ENCODE results near the gene IL1RAPL2.

Gene IL1RAPL2

DNA sequence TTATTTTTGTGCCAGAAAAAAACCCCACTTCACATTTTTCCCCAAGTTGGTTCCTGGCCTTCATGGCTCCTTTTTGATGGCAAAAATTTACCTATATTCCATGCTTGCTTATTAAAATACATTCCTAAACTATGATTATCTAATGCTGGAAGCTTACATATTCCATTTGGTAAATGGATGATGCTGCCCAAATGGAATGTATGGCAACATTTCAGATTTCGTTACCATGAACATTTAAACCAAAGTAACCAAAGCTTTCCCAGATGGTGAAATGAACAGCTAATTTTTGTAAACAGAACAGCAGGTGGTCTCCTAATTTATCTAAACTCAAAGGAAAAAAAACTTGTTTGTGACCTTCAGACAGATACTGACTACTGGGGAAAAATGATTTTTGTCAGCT lies 765.2 kb downstream of the IL1RAPL2 start:
- H3K27ac ChIP-seq = no peak overlapping the region
- TF ChIP-seq, protein P1, sequence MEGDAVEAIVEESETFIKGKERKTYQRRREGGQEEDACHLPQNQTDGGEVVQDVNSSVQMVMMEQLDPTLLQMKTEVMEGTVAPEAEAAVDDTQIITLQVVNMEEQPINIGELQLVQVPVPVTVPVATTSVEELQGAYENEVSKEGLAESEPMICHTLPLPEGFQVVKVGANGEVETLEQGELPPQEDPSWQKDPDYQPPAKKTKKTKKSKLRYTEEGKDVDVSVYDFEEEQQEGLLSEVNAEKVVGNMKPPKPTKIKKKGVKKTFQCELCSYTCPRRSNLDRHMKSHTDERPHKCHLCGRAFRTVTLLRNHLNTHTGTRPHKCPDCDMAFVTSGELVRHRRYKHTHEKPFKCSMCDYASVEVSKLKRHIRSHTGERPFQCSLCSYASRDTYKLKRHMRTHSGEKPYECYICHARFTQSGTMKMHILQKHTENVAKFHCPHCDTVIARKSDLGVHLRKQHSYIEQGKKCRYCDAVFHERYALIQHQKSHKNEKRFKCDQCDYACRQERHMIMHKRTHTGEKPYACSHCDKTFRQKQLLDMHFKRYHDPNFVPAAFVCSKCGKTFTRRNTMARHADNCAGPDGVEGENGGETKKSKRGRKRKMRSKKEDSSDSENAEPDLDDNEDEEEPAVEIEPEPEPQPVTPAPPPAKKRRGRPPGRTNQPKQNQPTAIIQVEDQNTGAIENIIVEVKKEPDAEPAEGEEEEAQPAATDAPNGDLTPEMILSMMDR (conservative IDR thresholded peaks at IDR 0.05) = no peak

DNA sequence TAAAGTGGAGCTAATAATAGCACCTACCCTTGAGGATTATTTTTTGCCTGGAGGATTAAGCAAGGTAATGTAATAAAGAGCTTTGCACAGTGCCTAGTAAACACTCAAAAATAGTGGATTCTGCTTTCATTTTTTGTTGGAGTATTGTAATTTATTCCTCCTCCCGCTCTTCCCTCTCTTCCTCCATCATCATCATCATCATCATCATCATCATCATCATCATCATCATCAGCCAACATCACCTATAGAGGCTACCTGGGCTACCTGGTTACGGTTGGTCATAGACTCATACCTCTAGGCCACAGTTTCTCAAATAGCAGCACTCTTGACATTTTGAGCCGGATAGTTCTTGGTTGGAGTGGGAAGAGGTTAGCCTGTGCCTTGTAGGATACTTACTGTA lies 781.4 kb downstream of the IL1RAPL2 start:
- no peak overlapping the region for H3K27ac ChIP-seq
- TF ChIP-seq, protein P1 (conservative IDR thresholded peaks at IDR 0.05) = no peak

DNA sequence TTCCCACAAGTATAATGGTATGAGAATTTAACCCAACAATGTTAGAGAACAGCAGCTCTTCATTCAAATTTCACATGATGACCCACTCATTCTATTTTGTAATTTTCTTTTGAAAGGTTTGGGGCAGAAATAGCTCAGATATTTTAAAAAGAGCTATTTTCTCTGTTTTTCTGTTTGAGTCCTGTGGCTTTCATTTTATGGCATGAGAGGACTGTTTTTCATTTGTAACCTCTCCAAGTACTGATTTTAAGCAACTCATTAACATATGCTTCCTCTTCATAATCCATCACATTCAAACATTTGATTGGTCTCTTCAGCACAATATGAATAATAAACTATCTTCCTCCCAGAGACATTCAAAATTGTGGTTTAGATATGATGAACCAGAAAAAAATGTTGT lies 783.5 kb downstream of the IL1RAPL2 start:
- H3K27ac ChIP-seq = no peak overlapping the region
- TF ChIP-seq, protein P1 (conservative IDR thresholded peaks at IDR 0.05) = no peak

DNA sequence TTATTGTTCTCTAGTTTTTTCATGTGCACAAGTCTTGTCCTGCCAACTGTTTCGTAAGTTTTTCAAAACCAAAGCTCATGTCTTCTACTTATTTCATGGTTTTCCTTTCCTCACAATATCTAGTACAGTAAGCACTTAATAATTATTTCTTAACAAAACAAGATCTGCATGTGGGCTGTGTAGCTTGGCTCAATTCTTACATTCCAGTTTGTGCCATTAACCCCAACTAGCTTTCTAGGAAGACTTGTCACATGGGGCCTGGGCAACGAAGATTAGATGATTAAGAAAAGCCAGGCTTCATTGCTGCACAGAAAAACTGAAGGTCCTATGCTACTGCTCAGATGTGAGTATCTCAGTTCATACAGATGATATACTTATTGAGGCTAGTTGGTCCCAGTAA lies 809.8 kb downstream of the IL1RAPL2 start:
- TF ChIP-seq, protein P1 (conservative IDR thresholded peaks at IDR 0.05) = no peak
- no peak overlapping the region for H3K27ac ChIP-seq

DNA sequence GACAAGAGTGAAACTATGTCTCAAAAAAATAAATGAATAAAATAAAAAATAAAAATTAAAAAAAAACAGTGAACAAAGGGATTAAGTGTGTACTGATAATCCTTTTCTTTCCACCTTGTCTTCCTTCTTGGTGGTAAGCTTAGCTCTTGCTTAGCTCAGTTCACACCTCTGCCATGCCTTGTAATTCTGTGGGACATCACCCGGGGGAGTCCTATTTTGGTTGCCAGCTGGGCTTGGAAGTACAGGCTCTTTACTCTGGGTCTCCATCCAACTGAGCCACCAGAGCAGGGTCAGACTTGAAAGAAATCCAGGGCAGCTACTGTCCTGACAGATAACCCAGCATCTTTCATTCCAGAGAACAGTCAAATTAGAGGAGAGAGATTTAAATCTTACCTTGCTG lies 858.7 kb downstream of the IL1RAPL2 start:
- H3K27ac ChIP-seq = no peak overlapping the region
- TF ChIP-seq, protein P1 (conservative IDR thresholded peaks at IDR 0.05) = no peak

DNA sequence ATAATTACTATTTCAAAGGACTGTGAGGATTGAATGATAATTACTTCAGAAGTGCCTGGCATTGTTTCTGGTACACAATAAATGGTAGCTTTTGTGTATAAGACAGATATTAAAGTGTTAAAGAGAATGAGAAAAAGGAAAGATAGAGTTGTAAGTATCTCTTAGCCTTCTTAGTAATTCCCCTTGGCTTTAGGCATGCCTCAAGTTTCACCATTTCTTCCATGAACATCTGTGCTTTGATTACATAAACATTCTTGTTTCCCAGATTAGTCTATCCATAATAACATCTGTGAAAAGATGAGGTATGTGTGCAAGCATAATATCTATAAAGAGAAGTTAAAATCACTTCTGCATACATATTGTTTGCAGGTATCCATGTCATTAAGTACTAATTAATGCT lies 885.4 kb downstream of the IL1RAPL2 start:
- TF ChIP-seq, protein P1 (conservative IDR thresholded peaks at IDR 0.05) = no peak
- H3K27ac ChIP-seq = no peak overlapping the region

DNA sequence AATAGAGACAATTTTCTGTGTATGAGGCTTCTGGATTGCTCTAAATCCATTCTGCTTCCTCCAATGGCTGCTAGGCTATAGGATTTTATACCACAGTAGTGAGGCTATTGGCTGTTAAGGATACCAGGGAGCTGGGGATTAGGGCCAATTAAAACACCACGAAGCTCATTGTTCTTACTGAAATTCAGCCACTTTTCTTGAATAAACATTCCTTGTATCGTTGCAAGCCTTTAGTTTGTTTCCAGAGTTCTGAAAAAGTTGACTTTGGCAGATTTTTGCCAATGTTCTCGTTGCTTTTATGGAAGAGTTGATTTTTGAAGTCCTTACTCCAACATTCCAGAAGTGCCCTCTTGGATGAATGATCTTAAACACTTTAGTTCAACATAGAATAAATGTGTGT lies 892.8 kb downstream of the IL1RAPL2 start:
- H3K27ac ChIP-seq = no peak overlapping the region
- TF ChIP-seq, protein P1 (conservative IDR thresholded peaks at IDR 0.05) = no peak

DNA sequence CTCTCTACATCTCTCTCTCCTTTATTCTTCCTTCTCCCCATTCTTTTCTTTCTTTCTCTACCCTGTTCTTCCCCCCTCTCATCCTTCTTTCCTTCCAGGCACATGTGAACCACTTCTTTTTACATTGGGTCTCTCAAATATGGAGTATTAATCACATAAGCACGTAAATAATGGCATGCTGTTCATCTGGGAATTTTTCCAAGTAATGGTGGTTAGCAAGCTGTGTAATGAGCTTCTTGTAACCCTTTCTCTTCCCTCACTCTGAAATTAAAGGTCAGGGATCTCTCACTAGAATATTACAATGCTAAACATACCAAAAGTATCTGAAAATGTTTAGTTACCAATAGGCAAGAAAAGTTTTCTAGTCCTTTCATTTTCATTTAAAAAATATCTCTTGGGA lies 894.4 kb downstream of the IL1RAPL2 start:
- TF ChIP-seq, protein P1 (conservative IDR thresholded peaks at IDR 0.05) = no peak

More for the DNA sequence above, 894.4 kb downstream of the IL1RAPL2 start:
- H3K27ac ChIP-seq = no peak overlapping the region

Data from VCaP (cell line).